HepG2 (cell line): ENCODE results near the gene ACSL4.

Experiments
- ATAD3A ChIP-seq: sonication (generic); formaldehyde crosslinking; IDR thresholded peaks from 2 replicates; pipeline ENCODE4 v1.4.0; 2020; ENCODE audit warnings: missing genetic modification reagents
- HNRNPH1 ChIP-seq: fragments of 200-400 bp; formaldehyde crosslinking; optimal IDR thresholded peaks from 2 replicates; pipeline ENCODE3; 2017; ENCODE audit warnings: mild to moderate bottlenecking, low read depth, low read length
- NFE2L1 ChIP-seq: sonication (generic); formaldehyde crosslinking; IDR thresholded peaks from 2 replicates; pipeline ENCODE4 v1.4.0; 2020; ENCODE audit warnings: missing genetic modification reagents, mild to moderate bottlenecking, borderline replicate concordance
- POLR2A ChIP-seq, 2 experiments: IDR thresholded peaks; 2 replicates each; pipeline ENCODE4 v1.6.1; 2011; ENCODE audit warnings: low read depth in 2 of 2, low read length in 2 of 2, mild to moderate bottlenecking in 1 of 2, moderate library complexity in 1 of 2; ENCODE audit not compliant: insufficient read depth in 1 of 2
- TBP ChIP-seq: sonication (generic); formaldehyde crosslinking; IDR thresholded peaks from 2 replicates; pipeline ENCODE4 v1.5.0; 2020; ENCODE audit warnings: missing genetic modification reagents

GRCh38 chrX:109710181-109710580 is 22.9 kb downstream of the ACSL4 start:
- TF ChIP-seq ATAD3A (CRISPR knock-in tag) = no peak
- no peak for TF ChIP-seq HNRNPH1
- no peak for TF ChIP-seq POLR2A (IDR thresholded peaks at IDR 0.05; ENCODE audit: insufficient read depth in 1 of 2, low read depth in 2 of 2, low read length in 2 of 2)
- TF ChIP-seq TBP (CRISPR knock-in tag) = no peak
- no peak for TF ChIP-seq NFE2L1
